ENCODE results near the gene KCTD1. TPM values are rescaled to one million over a fixed set of nuclear protein-coding genes. Genes with fewer than 3 reads are reported as not detected.

The KCTD1 gene
- total and polyA plus RNA-seq, 2 of the 4 experiments (the other 2 are of a cell fraction) = 5.0 to 5.8 TPM

- no TSS peak for BruUV-seq (replicated peaks)
Observed at GRCh38 chr18:26562568-26562967, 14.2 kb upstream of the KCTD1 start.

More at GRCh38 chr18:26562568-26562967, 14.2 kb upstream of the KCTD1 start:
- no peaks in the 10 kb centered on the region for H4K20me1 ChIP-seq (ENCODE audit: insufficient read depth, low read length)
- no peak overlapping the region for H4K8ac ChIP-seq (ENCODE audit: low read depth in 2 of 2, low read length in 2 of 2)
- H3K27me3 ChIP-seq (ENCODE audit: control insufficient read depth, insufficient read depth, low read length) = peaks cover 19% of the 10 kb centered on the region
- ChIA-PET CTCF (no interaction called here), POLR2A (ENCODE audit: unreplicated experiment) (no interaction called here)
- H3K9me3 ChIP-seq (ENCODE audit: control insufficient read depth, insufficient read depth, low read length) = peaks cover 3% of the 10 kb centered on the region; the same call in 1 of the 2 replicates
- H2BK5ac ChIP-seq (ENCODE audit: low read depth, low read length, poor library complexity, severe bottlenecking) = no peak overlapping the region
- H3K56ac ChIP-seq (ENCODE audit: extremely low read depth, insufficient read depth, low read length) = no peak overlapping the region
- no peaks in the 10 kb centered on the region for H3K4me1 ChIP-seq (ENCODE audit: control insufficient read depth, insufficient read depth, low read length)
- no peak overlapping the region for H3K9ac ChIP-seq (ENCODE audit: low read depth, low read length)
- no peak overlapping the region for H3K4ac ChIP-seq (ENCODE audit: low read depth, low read length)
- H4K91ac ChIP-seq (ENCODE audit: insufficient read depth, low read depth, low read length) = no peak overlapping the region
- dilution Hi-C loops (cut with HindIII; ENCODE audit: low sequenced_read_pairs, unreplicated experiment) = no loop called here
- no peaks in the 10 kb centered on the region for H3K9me1 ChIP-seq (ENCODE audit: insufficient read depth, low read length)
- no peak overlapping the region for H3K18ac ChIP-seq (ENCODE audit: low read depth, low read length)
- no peak for TF ChIP-seq FOS (IDR thresholded peaks at IDR 0.05; ENCODE audit: low read depth, low read length)
- no peak overlapping the region for H4K5ac ChIP-seq (ENCODE audit: low read depth, low read length)
- H2BK15ac ChIP-seq (ENCODE audit: low read depth, low read length) = no peak overlapping the region
- no peak overlapping the region for H2BK120ac ChIP-seq (ENCODE audit: low read depth, low read length)
- no peak overlapping the region for H3K14ac ChIP-seq (replicated peaks; ENCODE audit: low read depth, low read length)
- ATAC-seq (ENCODE audit: low read depth) = no peak
- intact Hi-C loops (cut with micrococcal nuclease) = no loop called here
- DNase-seq = no peak
- no peak overlapping the region for H3K27ac ChIP-seq (ENCODE audit: insufficient read depth, low read length)
- H3K4me2 ChIP-seq (ENCODE audit: low read depth, low read length) = no peak overlapping the region
- H3K79me1 ChIP-seq (ENCODE audit: low read depth in 1 of 2, low read length in 2 of 2) = no peaks in the 10 kb centered on the region
- H2AFZ ChIP-seq (replicated peaks; ENCODE audit: low read length, poor library complexity) = no peak overlapping the region
- H2AK5ac ChIP-seq (ENCODE audit: low read depth, low read length) = no peak overlapping the region
- no peaks in the 10 kb centered on the region for H3K36me3 ChIP-seq (ENCODE audit: control insufficient read depth, insufficient read depth, low read length)
- 100% methylated on average over 1 of the region's 2 CpGs; no CpG with 5 or more reads in 1 of the 2 experiments for WGBS, 2 experiments (ENCODE audit: extremely low coverage in 2 of 2, insufficient read length in 1 of 2)
- no peak overlapping the region for H2AK9ac ChIP-seq (replicated peaks; ENCODE audit: low read depth, low read length, poor library complexity)
- no peak overlapping the region for H2BK20ac ChIP-seq (ENCODE audit: low read depth, low read length)
- H3K4me3 ChIP-seq (ENCODE audit: insufficient read depth, low read depth, low read length) = no peak overlapping the region
- in situ Hi-C loops (cut with MboI; ENCODE audit: low sequenced_read_pairs) = no loop called here
- no peak overlapping the region for H3K23ac ChIP-seq (ENCODE audit: low read depth, low read length)
